GM18505 (cell line): ENCODE measurements around the gene TRMT112.

Source experiments
- ATAC-seq: cut with Tn5 transposase; IDR thresholded peaks from one replicate; pipeline ENCODE4 v1.9.1; 2021; ENCODE audit not compliant: unreplicated experiment
- POLR2A ChIP-seq: IDR thresholded peaks from 4 replicates; pipeline ENCODE4 v1.6.1; 2011; ENCODE audit warnings: borderline replicate concordance; ENCODE audit not compliant: insufficient read depth, insufficient read length; ENCODE audit errors: extremely low read depth

Gene TRMT112

GRCh38 chr11:64267207-64267945 is 50.0 kb downstream of the TRMT112 start:
- no peak for TF ChIP-seq POLR2A
- no peak for ATAC-seq
